Left lung (tissue), 10 donors: ENCODE results near the gene RNLS. TPM values are rescaled to one million over a fixed set of nuclear protein-coding genes. Genes with fewer than 3 reads are reported as not detected.

Source experiments
- ATAC-seq: fragments of 200-7000 bp; cut with Tn5 transposase; one replicate; pipeline ENCODE4 v1.9.1; 2020; ENCODE audit warnings: moderate library complexity
- DNase-seq, 4 donors: peaks; one replicate each; pipeline ENCODE4 v3.0.0-alpha.2; 2013 to 2020
- H3K27ac ChIP-seq, 2 donors: fragments of 200-600 bp; sonication (generic) in 1 of 2; one replicate each; pipeline versions ENCODE4 v1.5.0 to v1.8.0; 2020 to 2021
- H3K27me3 ChIP-seq, 2 donors: fragments of 200-600 bp; sonication (generic) in 1 of 2; one replicate each; pipeline versions ENCODE4 v1.5.0 to v1.8.0; 2020 to 2021
- H3K36me3 ChIP-seq, 2 donors: fragments of 200-600 bp; sonication (generic) in 1 of 2; one replicate each; pipeline versions ENCODE4 v1.5.0 to v1.8.0; 2020 to 2021
- H3K4me1 ChIP-seq, 2 donors: fragments of 200-600 bp; one replicate each; pipeline ENCODE4 v1.8.0; 2021
- H3K4me3 ChIP-seq, 2 donors: fragments of 200-600 bp; sonication (generic) in 1 of 2; one replicate each; pipeline versions ENCODE4 v1.5.0 to v1.8.0; 2020 to 2021; ENCODE audit warnings: mild to moderate bottlenecking in 1 of 2
- H3K9me3 ChIP-seq, 2 donors: fragments of 200-600 bp; sonication (generic) in 1 of 2; one replicate each; pipeline versions ENCODE4 v1.5.0 to v1.8.0; 2020 to 2021
- intact Hi-C, 2 donors: fragments of 100-400 bp; cut with DNase I; formaldehyde crosslinking; loops; one replicate each; pipeline versions ENCODE4 v1.11.2 to v1.14.2; 2022
- polyA plus RNA-seq, 6 donors: library from polyadenylated mRNA; unstranded; fragments of 120-200 nt; gene quantifications; one replicate each; pipeline ENCODE4 v1.2.1, GENCODE V29; 2013; ENCODE audit not compliant: insufficient read length in 6 of 6
- total RNA-seq, 2 donors: library from RNA; stranded (reverse); fragmentation: NEBNext Ultra II Directional; extraction: Animal tissue kit (Norgen Biotek cat#: 25700); gene quantifications; one replicate each; pipeline ENCODE4 v1.2.1, GENCODE V29; 2021
- TF ChIP-seq, protein P1 (sequence below), 2 donors: fragments of 200-600 bp; sonication (generic) in 1 of 2; IDR thresholded peaks; one replicate each; pipeline versions ENCODE4 v1.5.0 to v1.8.0; 2021; ENCODE audit warnings: antibody characterized with exemption in 2 of 2
- donor health status: DM: no; HTN: yes; CAD: no.
- donor health status: DM: no; HTN: no; CAD: no.

The RNLS gene
- total and polyA plus RNA-seq, 8 donors: 4.1 to 8.8 (median 5.2) TPM

DNA sequence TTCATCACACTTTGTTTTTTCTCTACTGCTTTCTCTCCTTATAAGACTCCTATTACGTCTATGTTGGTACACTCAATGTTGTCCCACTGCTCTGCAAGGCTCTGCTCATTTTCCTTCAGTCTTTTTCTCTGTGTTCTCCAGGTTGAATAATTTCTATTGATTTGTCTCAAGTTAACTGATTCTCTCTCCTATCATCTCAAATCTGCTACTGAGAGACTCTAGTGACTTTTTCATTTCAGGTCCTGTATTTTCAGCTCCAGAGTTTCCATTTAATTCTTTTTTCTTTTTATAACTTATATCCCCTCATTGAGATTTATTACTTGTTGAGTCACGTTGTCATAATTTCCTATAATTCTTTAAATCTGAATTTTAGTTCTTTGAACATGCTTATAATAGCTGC, 100.9 kb downstream of the RNLS start:
- Histone ChIP-seq H3K9me3 (no peaks in the 10 kb centered on the region), H3K4me1 (no peaks in the 10 kb centered on the region), H3K4me3 (no peak overlapping the region), H3K27ac (no peak overlapping the region), H3K27me3 (no peaks in the 10 kb centered on the region), H3K36me3 (no peaks in the 10 kb centered on the region)
- no peak for DNase-seq
- TF ChIP-seq, protein P1, sequence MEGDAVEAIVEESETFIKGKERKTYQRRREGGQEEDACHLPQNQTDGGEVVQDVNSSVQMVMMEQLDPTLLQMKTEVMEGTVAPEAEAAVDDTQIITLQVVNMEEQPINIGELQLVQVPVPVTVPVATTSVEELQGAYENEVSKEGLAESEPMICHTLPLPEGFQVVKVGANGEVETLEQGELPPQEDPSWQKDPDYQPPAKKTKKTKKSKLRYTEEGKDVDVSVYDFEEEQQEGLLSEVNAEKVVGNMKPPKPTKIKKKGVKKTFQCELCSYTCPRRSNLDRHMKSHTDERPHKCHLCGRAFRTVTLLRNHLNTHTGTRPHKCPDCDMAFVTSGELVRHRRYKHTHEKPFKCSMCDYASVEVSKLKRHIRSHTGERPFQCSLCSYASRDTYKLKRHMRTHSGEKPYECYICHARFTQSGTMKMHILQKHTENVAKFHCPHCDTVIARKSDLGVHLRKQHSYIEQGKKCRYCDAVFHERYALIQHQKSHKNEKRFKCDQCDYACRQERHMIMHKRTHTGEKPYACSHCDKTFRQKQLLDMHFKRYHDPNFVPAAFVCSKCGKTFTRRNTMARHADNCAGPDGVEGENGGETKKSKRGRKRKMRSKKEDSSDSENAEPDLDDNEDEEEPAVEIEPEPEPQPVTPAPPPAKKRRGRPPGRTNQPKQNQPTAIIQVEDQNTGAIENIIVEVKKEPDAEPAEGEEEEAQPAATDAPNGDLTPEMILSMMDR (IDR thresholded peaks at IDR 0.05): no peak
- ATAC-seq: no peak
- intact Hi-C loops: no loop called here

DNA sequence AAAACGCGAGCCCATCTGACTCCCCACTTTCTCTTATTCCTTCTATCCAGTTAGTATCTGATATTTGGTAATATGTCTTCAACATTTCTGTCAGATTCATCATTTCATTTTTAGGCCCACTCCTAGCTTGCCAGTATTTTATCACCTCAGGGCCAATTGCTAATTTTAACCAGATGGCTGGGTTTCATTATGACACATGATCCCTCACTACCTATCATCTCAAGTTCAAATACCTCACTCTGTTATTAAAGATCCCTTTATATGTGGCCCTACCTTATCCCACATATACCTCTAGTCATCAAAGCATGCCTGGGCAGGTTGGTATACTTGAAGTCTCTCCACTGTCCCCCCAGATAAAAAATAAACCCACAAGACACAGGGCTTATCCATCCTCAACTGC, 104.9 kb downstream of the RNLS start:
- intact Hi-C loops: no loop called here
- ATAC-seq: no peak
- no peaks in the 10 kb centered on the region for H3K27me3 ChIP-seq
- DNase-seq: no peak
- H3K4me1 ChIP-seq: peaks cover 0 to 9% of the 10 kb centered on the region in 2 donors
- no peak overlapping the region for H3K4me3 ChIP-seq
- TF ChIP-seq, protein P1 (IDR thresholded peaks at IDR 0.05): no peak
- H3K36me3 ChIP-seq: no peaks in the 10 kb centered on the region
- no peaks in the 10 kb centered on the region for H3K9me3 ChIP-seq
- no peak overlapping the region for H3K27ac ChIP-seq

DNA sequence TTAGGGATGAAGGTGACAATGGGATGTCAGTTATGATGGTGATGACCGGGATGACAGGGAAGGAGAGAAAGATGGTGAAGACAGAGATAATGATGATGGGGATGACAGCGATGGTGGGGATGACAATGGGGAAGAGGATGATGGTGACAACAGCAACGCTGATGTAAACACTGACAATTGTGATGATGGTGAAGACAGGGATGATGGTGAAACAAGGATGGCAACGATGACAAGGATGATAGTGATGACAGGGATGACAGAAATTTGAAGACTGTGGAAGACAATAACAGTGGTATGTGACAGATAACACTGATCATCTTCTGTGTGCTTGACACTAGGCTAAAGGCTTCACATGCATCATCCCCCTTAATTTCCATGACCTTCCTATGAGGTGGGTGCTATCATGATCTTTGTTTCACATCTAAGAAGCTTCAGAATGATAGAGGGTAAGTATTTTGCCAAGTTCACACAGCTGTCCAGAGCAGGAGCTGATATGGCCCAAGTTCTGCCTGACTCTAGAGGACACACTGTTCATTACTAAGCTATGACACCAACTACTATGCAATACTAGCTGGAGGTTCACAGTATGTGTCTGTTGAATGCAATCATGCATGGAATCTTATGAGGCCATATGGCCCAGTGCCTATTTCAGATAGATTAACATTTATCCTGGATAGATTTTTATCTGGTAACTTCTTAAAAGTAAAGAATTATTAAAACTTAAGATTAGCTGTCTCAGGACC, 105.6 kb downstream of the RNLS start:
- TF ChIP-seq, protein P1 (IDR thresholded peaks at IDR 0.05): no peak
- Histone ChIP-seq H3K27ac (no peak overlapping the region), H3K9me3 (no peaks in the 10 kb centered on the region), H3K4me3 (no peak overlapping the region), H3K27me3 (no peaks in the 10 kb centered on the region), H3K36me3 (no peaks in the 10 kb centered on the region), H3K4me1 (peaks cover 0 to 9% of the 10 kb centered on the region in 2 donors)
- DNase-seq (no peak), ATAC-seq (no peak)
- intact Hi-C loops: no loop called here

DNA sequence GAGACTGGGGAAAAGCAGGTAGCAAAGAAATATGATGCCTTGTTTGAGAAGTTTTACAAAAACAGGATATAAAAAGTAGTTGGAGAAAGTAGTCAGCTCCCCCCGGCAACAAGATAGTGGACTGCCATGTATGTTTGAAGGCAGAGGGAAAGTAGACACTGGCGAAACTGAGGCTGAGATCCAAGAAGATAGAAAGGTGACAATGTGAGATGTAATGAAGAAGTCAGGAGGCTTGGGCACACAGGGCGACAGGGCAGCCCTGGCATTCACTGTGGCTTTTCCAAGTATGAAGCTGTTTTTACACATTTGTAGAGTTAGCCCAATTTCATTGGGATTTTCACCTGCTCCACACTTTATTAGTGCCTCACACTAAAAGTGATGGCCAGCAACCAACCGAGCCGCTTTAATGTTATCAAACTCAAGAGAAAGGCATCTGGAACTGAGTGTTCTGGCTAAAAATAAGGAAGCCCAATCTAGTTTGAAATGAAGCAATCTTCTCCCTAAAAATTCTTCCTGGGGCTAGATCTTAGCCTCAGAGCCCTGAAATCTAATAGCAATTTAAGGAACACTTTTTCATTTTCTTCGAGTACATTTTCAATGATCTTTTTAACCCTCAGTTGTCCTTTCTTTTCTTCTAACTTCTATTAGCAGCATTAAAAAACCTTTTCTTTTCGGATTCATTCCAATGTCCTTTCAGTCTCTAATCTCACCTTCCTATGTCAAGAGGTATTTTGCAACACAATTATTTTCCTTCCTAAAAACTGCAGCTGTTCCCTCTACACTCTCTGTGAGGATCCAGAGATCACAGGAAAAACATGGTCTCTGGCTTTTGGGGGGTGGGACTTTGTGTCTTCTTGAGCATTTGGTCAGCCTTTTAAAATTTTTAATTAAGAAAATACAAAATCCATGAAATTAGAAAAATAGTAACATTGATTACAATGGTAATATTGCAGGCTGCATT, 108.0 kb downstream of the RNLS start:
- Histone ChIP-seq H3K27me3 (no peaks in the 10 kb centered on the region), H3K27ac (peak overlapping the region in 1 of 2 donors; percentile 51), H3K4me3 (no peak overlapping the region), H3K9me3 (no peaks in the 10 kb centered on the region), H3K4me1 (peaks cover 0 to 9% of the 10 kb centered on the region in 2 donors), H3K36me3 (no peaks in the 10 kb centered on the region)
- TF ChIP-seq, protein P1 (IDR thresholded peaks at IDR 0.05): no peak
- intact Hi-C loops: no loop called here
- no peak for DNase-seq
- peak; percentile 41 for ATAC-seq
